RWPE1 (cell line): Measurements from ENCODE around the gene SIN3A.

Source experiments
- CTCF ChIA-PET: fragments of 350-600 bp; sonication (Branson Sonifier 250); formaldehyde crosslinking; extraction: SDS; loops from one replicate; lab custom pipeline; 2021; lab: Yijun Ruan, JAX
- POLR2A ChIA-PET: fragments of 400-600 bp; formaldehyde crosslinking; extraction: SDS; loops from one replicate; lab custom pipeline; 2020; ENCODE audit warnings: antibody characterized with exemption; ENCODE audit not compliant: low non-redundant PET; lab: Yijun Ruan, JAX
- DNase-seq: peaks from one replicate; pipeline ENCODE4 v3.0.0; 2012; ENCODE audit warnings: low spot score
- H3K27ac ChIP-seq: fragments of 450-650 bp; 2 replicates; pipeline ENCODE4 v1.5.1; 2017
- TF ChIP-seq, protein P1 (sequence below): fragments of 450-650 bp; conservative IDR thresholded peaks from 2 replicates; pipeline ENCODE4 v1.5.1; 2017; ENCODE audit warnings: low read depth, mild to moderate bottlenecking

The SIN3A gene

GRCh38 chr15:75468913-75469598 lies 17.6 kb upstream of the SIN3A start:
- ChIA-PET POLR2A (no interaction called here), CTCF (no interaction called here)
- 0 out of 2 replicates have a peak overlapping the region, but pooled peaks have one; percentile 1 for H3K27ac ChIP-seq
- TF ChIP-seq, protein P1, sequence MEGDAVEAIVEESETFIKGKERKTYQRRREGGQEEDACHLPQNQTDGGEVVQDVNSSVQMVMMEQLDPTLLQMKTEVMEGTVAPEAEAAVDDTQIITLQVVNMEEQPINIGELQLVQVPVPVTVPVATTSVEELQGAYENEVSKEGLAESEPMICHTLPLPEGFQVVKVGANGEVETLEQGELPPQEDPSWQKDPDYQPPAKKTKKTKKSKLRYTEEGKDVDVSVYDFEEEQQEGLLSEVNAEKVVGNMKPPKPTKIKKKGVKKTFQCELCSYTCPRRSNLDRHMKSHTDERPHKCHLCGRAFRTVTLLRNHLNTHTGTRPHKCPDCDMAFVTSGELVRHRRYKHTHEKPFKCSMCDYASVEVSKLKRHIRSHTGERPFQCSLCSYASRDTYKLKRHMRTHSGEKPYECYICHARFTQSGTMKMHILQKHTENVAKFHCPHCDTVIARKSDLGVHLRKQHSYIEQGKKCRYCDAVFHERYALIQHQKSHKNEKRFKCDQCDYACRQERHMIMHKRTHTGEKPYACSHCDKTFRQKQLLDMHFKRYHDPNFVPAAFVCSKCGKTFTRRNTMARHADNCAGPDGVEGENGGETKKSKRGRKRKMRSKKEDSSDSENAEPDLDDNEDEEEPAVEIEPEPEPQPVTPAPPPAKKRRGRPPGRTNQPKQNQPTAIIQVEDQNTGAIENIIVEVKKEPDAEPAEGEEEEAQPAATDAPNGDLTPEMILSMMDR: no peak
- no peak for DNase-seq

DNA sequence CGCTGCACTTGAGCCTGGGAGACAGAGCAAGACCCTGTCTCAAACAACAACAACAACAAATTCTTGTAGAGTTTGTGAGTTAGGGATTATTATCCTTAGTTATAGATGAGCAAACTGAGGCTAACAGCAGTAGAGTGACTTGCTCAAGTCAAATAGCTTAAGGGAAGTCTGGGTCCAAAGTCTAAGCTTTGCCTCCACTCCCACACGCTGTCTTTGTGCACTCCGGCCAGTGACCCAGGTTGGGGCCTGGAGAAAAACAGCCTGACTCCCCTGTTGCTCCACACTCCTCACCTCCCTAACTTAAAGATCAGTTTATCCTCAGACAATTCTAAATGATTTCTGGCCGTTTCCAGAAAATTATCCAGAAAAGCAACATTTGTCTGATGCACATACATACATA lies 9.2 kb upstream of the SIN3A start:
- no peak overlapping the region for H3K27ac ChIP-seq
- DNase-seq: no peak
- ChIA-PET POLR2A (no interaction called here), CTCF (no interaction called here)
- TF ChIP-seq, protein P1: no peak

DNA sequence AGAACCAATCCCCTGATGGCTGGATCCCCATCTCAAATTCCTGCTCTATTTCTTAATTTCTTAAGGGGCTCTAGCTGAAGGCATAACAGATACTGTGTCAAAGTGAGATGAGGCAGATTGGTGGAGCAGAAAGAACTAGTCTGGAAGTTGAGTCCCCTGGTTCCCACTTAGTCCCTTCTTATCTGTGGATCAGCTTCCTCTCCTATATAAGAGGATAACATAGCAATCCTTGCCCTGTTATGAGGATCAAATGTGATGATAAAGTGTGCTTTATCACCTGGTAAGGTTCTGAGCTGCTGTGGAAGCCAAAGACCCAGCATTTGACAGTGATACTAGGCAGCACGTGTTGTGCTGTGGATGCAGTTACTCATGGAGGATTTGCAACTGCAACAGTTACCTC lies 8.1 kb upstream of the SIN3A start:
- POLR2A ChIA-PET: no interaction called here
- no peak overlapping the region; the same call in 1 of the 2 replicates for H3K27ac ChIP-seq
- no peak for DNase-seq
- TF ChIP-seq, protein P1: no peak
- CTCF ChIA-PET: no interaction called here

DNA sequence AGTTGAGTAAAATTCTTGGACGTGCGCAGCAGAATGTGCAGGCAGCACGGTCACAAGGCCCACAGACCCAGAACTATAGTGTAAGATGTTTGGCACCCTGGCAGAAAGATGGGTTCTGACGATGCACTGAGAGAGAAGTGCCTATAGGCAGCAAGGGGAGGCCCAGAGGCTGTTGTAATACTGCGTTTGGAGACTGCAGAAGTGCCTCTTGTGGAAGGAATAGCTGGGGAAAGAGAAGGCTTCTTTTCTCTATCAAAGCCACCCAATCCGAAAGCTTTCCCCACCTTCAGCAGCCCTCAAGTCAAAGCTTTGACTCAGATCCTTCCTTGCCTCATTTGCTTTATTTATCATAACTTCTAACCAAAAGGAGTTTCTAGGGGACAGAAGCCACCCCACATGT lies 5.2 kb upstream of the SIN3A start:
- CTCF ChIA-PET: interaction anchor here (0.7 kb wide), 1 partner anchor 89 kb away, joined by 4 read pairs; no protein-coding TSS in a partner anchor
- POLR2A ChIA-PET: no interaction called here
- H3K27ac ChIP-seq: peak overlapping the region; percentile 99
- DNase-seq: no peak
- TF ChIP-seq, protein P1: no peak

GRCh38 chr15:75455982-75456531 lies 4.6 kb upstream of the SIN3A start:
- ChIA-PET CTCF (no interaction called here), POLR2A (interaction anchor here (0.5 kb wide), 1 partner anchor 14 kb away, joined by 9 read pairs; no protein-coding TSS in a partner anchor)
- DNase-seq: no peak
- peak overlapping the region; percentile 99 for H3K27ac ChIP-seq
- TF ChIP-seq, protein P1: no peak

DNA sequence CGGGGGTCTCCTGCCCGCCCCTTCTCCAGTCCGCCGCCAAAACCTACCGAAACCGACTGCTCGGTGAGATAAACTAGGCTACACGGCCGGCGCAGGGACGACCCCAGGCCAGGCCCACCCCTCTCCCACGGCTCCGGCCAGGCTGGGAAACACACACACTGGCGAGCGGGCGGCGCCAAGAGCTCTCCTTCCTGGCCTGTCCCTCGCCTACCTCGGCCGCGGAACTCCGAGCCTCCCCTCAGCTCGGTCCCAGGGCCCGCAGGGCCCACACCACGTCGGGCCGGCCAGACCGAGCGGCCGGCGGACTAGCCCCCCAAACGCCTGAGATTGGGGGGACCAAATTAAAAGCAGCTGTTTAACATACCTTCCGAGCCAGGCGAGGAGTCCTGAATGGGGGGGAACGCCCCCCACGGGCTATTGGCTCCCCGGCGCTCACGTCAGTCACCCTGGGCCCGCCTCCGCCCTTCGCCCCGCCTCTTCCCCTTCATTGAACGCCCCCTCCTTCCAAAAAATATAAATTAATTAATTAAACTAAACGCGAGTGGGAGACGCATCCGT lies 4.0 kb upstream of the SIN3A start:
- H3K27ac ChIP-seq: peak overlapping the region; percentile 99
- CTCF ChIA-PET: no interaction called here
- POLR2A ChIA-PET: interaction anchor here (0.5 to 0.8 kb wide), 2 partner anchors 13 to 77 kb away, joined by 4 to 9 read pairs; no protein-coding TSS in a partner anchor
- peak; percentile 90 for DNase-seq
- TF ChIP-seq, protein P1: no peak
